SIG-M5 (cell line): ENCODE results near the gene ARHGEF17.

Source experiments
- DNase-seq: peaks from one replicate; lab custom pipeline; 2025; lab: John Stamatoyannopoulos, UW

ARHGEF17 gene

DNA sequence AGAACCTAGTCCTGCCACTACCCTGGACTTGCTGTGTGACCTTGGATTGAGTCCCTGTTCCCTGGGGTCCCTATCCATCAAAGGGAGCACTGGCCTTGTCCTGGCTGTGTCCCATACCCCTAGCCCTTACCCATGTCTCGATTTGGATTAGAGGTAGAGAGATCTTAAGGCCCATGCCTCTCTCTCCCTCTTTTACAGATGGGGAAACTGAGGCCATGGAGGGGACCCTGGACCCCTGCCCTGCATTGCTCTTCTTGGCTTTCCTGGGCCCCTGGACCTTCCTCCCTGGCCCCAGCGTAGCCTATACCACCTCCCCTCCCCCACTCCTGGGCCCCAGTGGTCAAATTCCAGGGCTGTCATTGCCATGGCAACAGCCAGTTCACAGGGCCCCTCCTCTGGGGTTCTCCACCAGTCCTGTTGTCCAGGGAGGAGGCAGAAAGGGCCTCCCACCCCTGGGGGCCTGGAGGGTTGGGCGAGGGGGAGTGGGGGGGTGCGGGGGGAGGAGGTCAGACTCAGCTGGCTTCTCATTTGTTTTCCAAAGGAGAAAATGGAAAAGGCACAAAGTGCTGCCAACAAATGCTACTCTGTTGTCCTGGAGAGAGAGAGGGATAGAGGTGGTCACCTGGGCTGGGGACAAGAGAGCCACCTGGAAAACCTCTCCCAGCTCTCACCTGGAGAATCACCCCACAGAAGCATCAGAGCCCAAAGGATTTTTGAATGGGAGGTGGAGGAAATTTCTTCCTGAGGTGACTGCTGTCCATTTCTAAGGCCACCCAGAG, 23.3 kb downstream of the ARHGEF17 start:
- DNase-seq: no peak

DNA sequence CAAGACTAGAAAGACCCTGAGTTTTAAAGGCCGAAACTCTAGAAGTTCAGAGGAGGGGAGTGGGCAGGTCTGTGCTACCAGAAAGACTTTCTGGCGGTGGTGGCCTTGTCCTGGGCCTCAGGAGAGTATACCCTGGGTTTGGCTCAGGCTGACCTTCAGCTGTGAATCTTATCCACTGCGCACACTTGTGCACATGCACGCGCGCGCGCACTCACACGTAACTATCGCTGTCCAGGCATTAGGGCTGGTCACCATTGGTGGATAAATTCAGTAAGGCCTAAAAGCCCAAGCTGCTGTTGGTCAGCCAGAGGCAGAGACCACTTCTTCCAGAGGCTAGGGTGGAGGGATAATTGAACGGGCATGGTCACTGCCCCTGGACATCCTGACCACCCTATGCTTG, 25.1 kb downstream of the ARHGEF17 start:
- no peak for DNase-seq

DNA sequence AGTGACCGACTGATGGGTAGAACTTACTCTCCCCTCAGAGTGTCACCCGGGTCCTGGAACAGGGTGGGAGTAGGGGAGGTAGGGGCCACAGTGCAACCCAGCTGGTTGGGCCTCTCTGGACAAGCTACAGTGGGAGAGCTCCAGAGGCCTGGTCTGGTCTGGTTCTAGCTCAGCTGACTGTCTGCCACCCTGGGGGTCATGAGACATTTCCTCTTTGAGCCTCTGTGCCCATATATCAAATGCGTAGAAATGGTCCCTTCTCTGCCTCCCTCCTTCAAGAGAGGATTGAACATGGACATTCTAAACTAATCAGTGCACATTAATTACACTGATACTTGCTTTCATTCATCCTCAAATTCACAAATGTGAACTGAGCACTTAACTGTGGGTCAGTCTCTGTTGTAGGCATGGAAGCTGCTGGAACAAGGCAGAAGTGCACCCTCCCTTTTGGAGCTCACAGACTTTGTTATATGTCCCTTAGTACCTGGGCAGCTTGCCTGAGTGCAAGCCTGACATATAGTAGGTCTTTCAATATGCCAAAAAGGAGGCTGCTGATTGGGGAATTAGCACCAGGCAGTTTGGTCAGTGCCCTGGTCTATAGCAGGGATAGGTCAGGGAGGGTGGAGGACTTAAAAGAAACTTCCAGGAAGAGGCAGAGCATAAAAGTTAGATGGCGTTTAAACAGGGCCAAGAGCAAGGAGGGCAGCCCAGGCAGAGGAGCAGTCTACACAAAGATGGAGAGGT, 25.7 kb downstream of the ARHGEF17 start:
- no peak for DNase-seq

DNA sequence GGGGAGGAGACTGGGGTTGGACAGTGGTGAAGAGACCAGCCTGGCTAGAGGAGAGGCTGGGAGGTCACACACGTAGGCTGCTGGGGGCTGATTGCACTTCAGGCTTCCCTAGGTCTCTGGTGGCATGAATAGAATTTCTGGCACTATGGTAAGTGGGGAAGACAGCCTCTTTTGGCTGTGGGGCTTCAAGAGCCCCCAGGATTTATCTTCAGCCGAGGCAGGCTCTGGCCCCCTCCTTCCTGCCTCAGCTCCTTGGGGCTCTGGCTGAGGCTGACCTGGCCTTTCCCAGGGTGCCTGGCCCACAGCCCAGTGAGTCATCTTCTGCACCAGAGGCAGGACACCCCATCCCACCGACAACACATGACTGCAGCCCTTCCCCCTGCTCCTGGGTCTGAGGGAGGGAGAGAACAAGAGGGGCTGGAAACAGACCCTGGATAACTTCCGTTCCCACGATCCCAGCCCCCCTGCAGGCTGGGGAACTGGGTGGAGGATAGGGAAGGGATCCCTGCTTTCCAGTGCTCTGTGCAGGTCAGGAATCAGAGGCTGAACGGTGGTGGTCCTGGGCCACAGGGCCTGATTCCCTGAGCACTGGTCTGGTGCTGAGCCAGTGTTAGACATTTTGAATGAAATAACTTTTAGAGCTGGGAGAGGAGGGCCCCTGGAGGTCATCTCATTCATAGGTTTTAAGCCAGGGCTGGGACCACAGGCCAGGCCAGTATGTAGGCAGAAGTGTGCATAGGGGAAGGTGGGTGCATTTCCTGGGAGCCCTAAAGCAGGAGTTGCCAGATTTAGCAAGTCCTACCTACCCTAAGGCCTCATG, 26.5 kb downstream of the ARHGEF17 start:
- no peak for DNase-seq

DNA sequence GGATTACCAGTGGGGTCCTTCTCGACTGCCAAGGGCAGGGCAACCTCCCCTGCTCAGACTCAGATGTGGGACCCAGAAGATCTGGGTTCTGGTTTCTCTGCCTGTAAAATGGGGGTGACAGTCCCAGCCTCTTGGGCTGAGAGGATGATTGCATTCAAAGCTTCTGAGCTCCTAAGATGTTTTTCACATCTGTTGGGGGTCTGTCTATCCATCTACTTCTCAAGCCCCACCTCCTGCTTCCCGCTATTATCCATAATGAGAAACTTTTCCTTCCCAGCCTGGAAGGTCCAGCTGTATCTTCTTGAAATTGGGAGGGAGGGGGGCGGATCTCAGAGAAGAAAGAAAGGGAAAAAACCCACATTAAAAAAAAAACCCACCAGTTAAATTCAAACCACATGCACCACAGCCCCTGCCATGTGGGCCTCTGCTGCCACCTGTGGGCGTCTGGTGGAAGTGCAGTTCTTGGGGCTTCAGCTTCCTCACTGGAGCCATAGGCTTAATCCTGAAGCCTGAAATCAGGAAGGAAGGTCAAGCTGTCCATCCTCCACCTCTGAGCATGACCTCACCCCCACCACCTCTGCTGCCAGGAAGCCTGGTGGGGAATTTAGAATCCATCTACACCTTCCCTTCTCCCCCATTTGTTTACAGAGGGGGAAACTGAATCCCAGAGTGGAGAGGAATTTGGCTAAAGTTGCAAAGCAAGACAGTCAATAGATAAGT, 27.3 kb downstream of the ARHGEF17 start:
- DNase-seq: no peak

DNA sequence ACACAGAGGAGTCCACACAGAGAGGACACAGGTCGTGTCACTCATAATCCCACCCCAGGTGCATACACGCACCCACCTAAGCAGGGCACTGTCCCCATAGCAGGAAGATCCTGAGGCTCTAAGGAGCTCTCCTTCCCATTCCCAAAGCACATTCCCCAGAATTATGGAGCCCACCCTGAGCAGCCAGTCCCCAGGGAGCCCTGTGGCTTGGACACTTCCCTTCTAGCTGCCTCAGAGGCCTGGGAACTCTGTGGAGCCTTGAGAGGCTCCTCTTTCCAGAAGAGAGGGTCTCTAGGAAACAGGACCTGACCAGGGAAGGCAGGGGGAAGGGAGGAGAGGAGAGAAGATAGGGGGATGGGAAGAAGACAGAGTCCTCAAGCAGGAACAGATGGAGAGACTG, 29.8 kb downstream of the ARHGEF17 start:
- no peak for DNase-seq

DNA sequence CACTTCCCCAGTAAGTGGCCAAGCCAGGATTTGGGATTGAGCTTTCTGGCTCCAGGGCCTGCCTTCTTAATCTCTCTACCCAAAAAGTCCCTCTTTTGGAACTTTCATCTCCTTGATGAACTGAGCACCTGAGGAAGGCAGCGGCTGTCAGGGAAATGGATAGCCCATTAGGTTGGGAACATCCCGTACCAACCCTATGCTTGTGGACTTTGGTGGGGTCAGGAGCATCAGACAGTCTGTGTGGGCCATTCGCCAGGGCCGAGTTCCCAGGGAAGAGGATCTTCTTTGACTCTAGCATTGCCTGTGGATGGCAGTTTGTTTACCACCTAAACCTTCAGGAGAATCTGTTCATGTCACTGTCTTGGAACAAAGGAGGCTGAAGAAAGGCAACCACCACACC, 30.2 kb downstream of the ARHGEF17 start:
- no peak for DNase-seq

DNA sequence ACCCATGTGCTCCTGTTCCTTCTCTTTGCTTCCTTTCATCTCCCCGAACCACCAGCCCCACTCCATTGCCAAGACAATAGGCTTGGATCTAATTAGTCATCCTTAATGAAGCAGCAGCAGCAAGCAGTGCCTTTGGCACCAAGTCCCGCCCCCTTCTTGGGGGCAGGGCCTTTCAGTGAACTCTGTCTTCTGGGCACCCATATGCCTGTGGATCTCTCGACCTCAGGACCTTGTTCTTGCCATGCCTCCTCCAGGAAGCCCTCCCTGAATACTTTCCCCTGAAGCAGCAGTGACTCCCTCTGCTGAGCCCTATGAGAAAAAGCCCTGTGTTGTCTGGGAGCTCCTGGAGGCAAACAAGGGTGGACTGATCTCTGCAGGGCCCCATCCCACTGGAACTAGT, 32.1 kb downstream of the ARHGEF17 start:
- DNase-seq: no peak

DNA sequence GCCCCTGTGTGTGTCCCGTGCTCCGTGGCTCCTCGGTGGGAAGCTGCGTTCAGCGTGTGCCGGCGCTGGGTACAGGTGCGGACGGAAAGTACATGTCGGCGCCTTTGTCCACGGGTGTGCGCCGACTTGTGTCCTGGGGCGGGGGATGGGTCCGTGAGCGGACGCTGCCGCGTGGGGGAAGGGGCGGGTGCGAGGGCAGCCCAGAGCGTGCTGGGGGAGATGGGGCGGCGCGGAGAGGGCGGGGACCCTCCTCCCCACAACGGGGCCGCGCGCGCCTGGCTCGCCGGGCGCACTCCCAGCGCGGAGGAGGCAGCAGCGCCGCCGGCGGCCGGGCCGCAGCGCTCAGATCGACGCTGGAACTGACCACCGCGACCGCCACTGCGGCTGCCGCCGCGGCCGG, 34.6 kb downstream of the ARHGEF17 start:
- no peak for DNase-seq

DNA sequence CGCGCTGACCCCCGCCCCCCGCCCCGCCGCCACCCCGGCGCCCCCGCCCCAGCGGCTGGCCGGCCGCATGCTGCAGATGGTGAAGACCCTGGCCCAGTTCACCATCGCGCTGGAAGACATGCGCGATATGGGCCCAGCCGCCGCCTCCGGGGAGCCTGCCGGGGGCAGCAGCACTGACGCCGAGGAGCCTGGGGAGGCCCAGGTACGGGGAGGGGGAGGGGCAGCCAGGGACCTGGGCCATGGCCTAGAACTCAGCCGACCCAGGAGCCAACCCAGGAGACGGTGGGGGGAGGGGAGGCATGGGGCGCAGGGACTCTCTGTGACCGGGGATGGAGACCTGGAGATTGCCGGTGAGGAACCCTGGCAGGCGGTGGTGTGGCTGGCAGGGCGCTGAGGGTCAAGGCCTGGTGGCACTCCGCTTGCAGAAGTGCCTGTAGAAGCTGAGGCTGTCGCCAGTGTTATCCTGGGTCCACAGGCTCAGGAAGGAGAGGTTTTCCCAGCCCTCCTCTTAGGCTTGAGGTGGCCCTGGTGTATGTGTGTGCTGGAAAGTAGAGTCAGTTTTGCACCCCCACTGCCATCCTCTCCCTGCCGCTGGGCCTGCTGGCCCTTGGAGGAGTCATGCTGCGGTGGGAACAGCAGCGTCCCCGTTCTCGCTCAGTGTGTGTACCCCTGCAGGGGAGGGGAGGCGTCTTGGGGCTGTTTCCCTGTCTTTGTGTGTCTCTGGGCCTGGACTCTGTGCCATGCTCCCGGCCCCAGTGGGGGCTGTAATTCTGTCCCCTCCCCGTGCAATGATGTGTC, 35.2 kb downstream of the ARHGEF17 start:
- DNase-seq: no peak

DNA sequence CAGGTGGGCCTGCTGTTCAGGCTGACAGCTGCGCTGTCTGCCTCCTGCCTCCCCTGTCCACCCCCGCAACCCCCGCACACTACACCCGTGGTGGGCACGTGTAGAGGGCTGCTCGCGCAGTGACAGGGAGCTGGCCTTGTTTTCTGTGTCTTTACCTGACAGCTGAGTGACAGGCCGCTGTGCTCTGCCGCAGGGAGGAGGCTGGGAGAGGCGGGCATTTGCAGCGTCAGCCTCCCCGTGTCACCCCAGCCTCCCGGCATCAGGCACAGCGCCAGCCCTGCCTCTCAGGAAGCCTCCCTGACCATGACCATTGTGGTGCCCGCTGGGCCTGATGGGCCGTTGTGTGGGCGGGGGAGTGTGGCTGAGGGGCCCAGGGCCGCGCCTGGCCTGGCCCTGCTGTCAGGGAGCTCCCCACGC, 36.1 kb downstream of the ARHGEF17 start:
- no peak for DNase-seq

DNA sequence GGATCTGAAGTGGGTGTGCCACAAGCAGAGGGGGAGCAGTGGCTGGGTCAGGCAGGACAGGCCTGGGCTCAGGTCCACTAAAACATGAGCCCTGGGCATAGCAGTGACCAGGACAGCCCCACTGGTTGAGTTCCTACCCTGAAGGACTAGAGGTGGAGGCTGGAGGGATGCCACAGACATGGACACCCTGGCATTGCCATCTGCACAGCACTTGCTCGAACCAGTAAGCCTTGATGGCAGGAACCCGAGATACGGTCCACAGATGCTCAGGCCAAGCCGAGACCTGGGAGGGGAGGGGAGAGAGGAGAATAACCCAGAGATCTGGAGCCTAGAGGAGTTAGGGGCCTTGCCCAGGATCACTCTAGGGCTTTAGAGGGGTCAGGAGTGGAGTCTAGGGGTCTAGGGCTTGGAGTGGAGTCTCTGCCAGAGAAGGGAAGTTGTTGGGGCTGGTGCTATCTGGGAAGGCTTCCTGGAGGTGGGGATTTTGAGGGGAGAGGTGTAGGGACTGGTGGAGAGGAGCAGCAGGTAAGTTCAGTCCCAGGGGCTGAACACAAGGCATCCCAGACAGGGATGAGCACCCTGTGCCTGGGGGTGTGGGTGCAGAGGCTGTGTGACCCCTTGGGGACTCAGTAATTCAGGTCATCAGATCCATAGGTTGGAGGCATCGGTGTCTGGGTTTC, 37.5 kb downstream of the ARHGEF17 start:
- DNase-seq: no peak

DNA sequence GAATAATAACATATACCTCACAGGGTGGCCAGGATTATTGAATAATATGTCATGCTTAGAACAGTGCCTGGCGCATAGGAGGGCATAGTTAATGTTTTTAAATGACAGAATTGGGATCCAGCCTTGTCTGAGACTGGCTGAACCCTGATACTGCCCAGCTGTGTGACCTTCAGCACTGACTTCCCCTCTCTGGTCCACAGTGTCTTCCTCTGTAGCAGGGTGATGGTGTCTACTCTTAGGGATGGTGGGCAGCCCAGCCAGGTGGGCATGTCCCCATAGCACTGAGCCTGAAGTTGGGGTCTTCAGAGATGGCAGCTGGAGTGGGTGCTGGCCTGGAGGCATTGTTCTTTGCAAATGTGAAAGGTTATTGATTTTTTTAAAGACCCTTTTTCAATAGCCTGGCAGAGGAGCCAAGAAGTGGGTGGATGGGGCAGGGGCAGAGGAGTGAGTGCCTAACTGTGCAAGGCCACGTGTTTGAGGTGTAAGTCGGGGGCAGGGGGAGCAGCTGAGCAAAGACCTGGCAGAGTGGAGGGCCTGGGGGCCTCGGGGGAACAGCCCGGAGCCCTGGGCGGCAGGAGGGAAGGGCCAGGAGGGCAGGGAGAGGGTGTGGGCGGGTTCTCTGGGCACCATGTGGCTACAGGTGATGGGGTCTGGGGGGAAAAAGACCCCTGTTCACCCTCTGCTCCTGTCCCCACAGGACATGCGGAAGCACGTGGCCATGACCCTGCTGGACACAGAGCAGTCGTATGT, 38.3 kb downstream of the ARHGEF17 start:
- DNase-seq: no peak

DNA sequence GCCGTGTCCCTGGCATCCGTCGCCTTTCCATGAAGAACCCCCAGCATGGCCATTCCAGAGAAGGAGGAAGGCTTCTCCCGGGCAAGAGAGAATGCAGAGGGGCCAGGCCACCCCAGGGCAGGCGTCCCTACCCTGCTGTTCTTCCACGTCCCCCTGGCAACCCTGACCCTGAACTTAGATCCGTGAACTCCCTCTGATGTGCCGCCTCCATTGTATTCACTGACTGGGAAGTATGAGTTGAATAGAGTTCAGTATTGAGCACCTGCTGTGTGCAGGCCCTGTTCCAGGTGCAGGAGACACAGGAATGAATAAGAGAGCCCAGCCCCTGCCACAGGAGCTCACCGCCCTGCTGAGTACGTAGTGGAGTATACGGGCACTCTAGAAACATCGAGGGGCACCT, 39.0 kb downstream of the ARHGEF17 start:
- no peak for DNase-seq

DNA sequence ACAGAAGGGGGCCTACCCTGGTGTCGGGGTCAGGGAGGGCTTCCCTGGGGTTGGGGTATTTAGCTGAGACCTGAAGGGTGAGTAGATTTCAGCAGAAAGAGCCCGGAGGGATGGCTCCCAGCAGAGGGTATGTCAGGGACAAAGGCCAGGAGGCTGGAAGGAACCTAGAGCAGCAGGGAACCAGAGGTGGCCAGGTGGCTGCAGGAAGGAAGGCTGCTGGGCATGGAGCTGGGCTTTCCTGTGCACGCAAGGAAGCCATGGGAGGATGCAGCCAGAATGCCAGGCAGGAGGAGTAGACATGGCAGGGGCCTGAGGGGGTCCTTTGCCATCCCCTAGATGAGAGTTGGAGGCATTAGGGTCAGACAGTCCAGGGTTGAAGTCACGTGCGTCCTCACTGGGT, 40.8 kb downstream of the ARHGEF17 start:
- DNase-seq: no peak

DNA sequence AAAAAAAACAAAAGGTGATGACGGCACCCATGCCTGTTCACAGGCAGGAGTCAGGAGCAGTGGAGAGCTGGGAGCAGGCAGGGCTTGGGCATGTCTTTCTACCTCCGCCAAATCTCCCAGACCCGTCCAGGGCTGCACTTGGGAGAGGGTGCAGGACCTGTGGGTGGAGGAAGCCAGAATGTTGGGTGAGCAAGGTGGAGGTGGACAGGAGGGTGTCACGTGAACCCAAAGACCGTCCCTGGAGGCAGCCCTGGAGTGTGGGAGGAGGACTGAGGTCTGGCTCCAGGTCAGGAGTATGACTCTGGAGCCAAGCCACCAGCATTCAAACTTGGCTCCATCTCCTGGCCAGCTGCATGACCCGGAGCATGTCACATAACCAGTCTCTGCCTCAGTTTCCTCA, 41.6 kb downstream of the ARHGEF17 start:
- no peak for DNase-seq

DNA sequence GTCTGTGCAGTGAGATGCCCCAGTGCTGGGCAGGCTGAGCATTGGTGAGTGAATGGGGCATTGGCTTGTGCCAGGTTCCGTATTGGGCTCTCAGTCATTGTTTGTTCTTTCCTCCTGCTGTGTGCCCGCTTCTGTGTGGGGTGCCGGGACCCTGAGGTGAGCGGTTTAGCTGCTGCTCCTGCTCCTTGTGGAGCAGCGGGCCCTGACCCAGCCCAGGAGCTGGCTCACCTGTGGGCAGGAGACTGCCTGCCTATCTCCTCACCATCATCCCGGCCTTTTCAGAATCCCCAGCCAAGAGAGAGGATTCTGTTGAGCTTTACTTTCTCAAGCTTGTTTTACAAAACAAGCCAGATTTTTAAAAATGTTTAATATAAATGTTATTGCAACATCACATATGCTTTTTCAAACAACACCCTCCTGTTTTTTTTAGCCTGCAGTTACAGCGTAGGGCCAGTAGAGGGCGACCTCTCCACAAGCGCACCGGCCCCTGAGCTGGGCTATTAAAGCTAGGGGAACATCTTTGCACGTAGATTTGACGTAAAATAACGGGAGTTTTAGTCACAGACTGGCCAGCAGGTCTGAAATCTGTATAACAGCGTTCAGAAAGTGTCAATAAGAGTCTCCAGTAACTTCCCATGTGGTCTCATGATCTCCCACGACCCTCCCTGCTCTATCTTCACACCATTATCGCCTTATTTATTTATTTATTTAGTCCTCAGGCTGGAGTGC, 43.0 kb downstream of the ARHGEF17 start:
- no peak for DNase-seq

DNA sequence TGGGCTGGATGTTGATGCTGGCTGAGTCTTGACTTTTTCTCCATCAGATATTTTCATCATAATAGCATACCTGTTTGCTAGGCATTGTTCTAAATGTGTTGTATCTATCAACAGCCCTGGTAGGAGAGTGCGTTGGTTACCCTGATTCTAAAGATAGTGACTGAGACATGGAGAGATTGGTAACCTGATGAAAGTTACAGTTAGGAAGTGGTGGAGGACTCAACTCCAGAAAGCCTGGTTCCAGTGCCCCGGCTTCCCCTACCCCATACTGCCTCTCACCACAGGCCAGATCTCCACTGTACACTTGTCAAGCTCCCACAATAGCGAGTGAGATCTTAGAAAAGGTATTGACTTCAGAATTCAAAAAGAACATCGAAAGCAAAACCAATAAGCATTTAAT, 45.3 kb downstream of the ARHGEF17 start:
- no peak for DNase-seq

DNA sequence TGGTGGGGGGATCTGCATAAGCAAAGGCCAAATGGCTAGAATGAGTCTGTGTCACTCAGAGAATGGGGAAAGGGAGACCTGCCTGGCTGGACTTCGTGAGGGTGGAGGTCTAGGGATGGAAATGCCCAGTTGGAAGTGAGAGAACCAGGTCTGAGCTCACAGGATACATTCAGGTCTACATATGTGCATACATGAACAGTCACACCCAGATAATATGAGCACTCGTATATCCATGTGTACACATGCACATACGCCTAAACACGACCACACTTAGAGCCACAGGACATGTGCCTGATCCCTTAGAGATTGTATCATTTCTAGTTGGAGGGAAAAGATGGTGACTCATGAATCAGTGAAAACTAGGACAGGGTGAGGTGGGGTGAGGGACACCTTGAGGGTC, 47.0 kb downstream of the ARHGEF17 start:
- DNase-seq: no peak
